ENCODE data around the gene TTLL7.
"Not testable (repeated sequence)": the region's sequence is repeated elsewhere in the genome, so short reads cannot be mapped to it uniquely, and the experiment has no call there.

Gene TTLL7

GRCh38 chr1:83929184-83929583, 69.7 kb downstream of the TTLL7 start:
- DNase-seq (ENCODE audit: low spot score): no peak

GRCh38 chr1:83928396-83928795, 70.5 kb downstream of the TTLL7 start:
- no peak for DNase-seq (ENCODE audit: low spot score)

GRCh38 chr1:83927701-83928100, 71.2 kb downstream of the TTLL7 start:
- no peak for DNase-seq (ENCODE audit: low spot score)

GRCh38 chr1:83927061-83927460, 71.9 kb downstream of the TTLL7 start:
- no peak for DNase-seq (ENCODE audit: low spot score)

- no peak for DNase-seq (ENCODE audit: low spot score)
Measured at GRCh38 chr1:83923553-83923952, 75.4 kb downstream of the TTLL7 start.

- no peak for DNase-seq (ENCODE audit: low spot score)
Measured at GRCh38 chr1:83922431-83922830, 76.5 kb downstream of the TTLL7 start.

GRCh38 chr1:83920320-83920719, 78.6 kb downstream of the TTLL7 start:
- no peak for DNase-seq (ENCODE audit: low spot score)

- DNase-seq (ENCODE audit: low spot score): no peak
Measured at GRCh38 chr1:83919872-83920271, 79.1 kb downstream of the TTLL7 start.

GRCh38 chr1:83918688-83919285, 80.1 kb downstream of the TTLL7 start:
- DNase-seq (ENCODE audit: low spot score): no peak

GRCh38 chr1:83917959-83918358, 81.0 kb downstream of the TTLL7 start:
- no peak for DNase-seq (ENCODE audit: low spot score)

- DNase-seq (ENCODE audit: low spot score): not testable (repeated sequence)
Measured at GRCh38 chr1:83916094-83916493, 82.8 kb downstream of the TTLL7 start.

- DNase-seq (ENCODE audit: low spot score): no peak
Measured at GRCh38 chr1:83912876-83913275, 86.1 kb downstream of the TTLL7 start.

GRCh38 chr1:83910461-83910860, 88.5 kb downstream of the TTLL7 start:
- no peak for DNase-seq (ENCODE audit: low spot score)

- DNase-seq (ENCODE audit: low spot score): no peak
Measured at GRCh38 chr1:83909687-83910086, 89.2 kb downstream of the TTLL7 start.

- DNase-seq (ENCODE audit: low spot score): no peak
Measured at GRCh38 chr1:83905315-83905907, 93.5 kb downstream of the TTLL7 start.

- no peak for DNase-seq (ENCODE audit: low spot score)
Measured at GRCh38 chr1:83901547-83902155, 97.3 kb downstream of the TTLL7 start.

GRCh38 chr1:83900524-83900923, 98.4 kb downstream of the TTLL7 start:
- no peak for DNase-seq (ENCODE audit: low spot score)

- DNase-seq (ENCODE audit: low spot score): no peak
Measured at GRCh38 chr1:83897516-83897915, 101.4 kb downstream of the TTLL7 start.

GRCh38 chr1:83896299-83896698, 102.6 kb downstream of the TTLL7 start:
- no peak for DNase-seq (ENCODE audit: low spot score)

GRCh38 chr1:83889707-83890106, 109.2 kb downstream of the TTLL7 start:
- no peak for DNase-seq (ENCODE audit: low spot score)

GRCh38 chr1:83887483-83887882, 111.4 kb downstream of the TTLL7 start:
- DNase-seq (ENCODE audit: low spot score): no peak

- no peak for DNase-seq (ENCODE audit: low spot score)
Measured at GRCh38 chr1:83883979-83884378, 115.0 kb downstream of the TTLL7 start.

GRCh38 chr1:83882906-83883305, 116.0 kb downstream of the TTLL7 start:
- no peak for DNase-seq (ENCODE audit: low spot score)

- no peak for DNase-seq (ENCODE audit: low spot score)
Measured at GRCh38 chr1:83872515-83872914, 126.4 kb downstream of the TTLL7 start.
